Small intestine (tissue), 7 donors: ENCODE data around the gene BRI3. TPM values are rescaled to one million over a fixed set of nuclear protein-coding genes. Genes with fewer than 3 reads are reported as not detected.

ENCODE experiments used
- DNase-seq, 2 donors: peaks; one replicate each; pipeline versions ENCODE4 v3.0.0 to v3.0.0-alpha.2; 2013
- FAIRE-seq: peaks from 2 replicates; lab custom pipeline; 2012; peaks lifted over from hg19 to GRCh38; lab: Jason Lieb, UNC
- H3K27ac ChIP-seq, 3 donors: one replicate each; pipeline ENCODE4 v1.5.1; 2013; ENCODE audit warnings: low read length in 2 of 3, mild to moderate bottlenecking in 2 of 3, control low read depth in 1 of 3, inconsistent platforms in 1 of 3, low read depth in 1 of 3, moderate library complexity in 1 of 3
- H3K27me3 ChIP-seq, 3 donors: one replicate each; pipeline ENCODE4 v1.6.1; 2013; ENCODE audit warnings: low read length in 3 of 3, inconsistent platforms in 1 of 3; ENCODE audit not compliant: control insufficient read depth in 3 of 3, insufficient read depth in 3 of 3
- H3K36me3 ChIP-seq, 3 donors: one replicate each; pipeline ENCODE4 v1.6.1; 2013; ENCODE audit warnings: low read length in 3 of 3, inconsistent platforms in 1 of 3, low read depth in 1 of 3, mild to moderate bottlenecking in 1 of 3, moderate library complexity in 1 of 3; ENCODE audit not compliant: control insufficient read depth in 3 of 3, insufficient read depth in 2 of 3
- H3K4me1 ChIP-seq, 3 donors: one replicate each; pipeline ENCODE4 v1.6.1; 2013; ENCODE audit warnings: low read length in 2 of 3, inconsistent platforms in 1 of 3, low read depth in 1 of 3, mild to moderate bottlenecking in 1 of 3, moderate library complexity in 1 of 3; ENCODE audit not compliant: control insufficient read depth in 3 of 3, insufficient read depth in 2 of 3
- H3K4me3 ChIP-seq, 3 donors: one replicate each; pipeline ENCODE4 v1.5.1; 2013; ENCODE audit warnings: low read length in 3 of 3, control low read depth in 1 of 3, inconsistent platforms in 1 of 3, low read depth in 1 of 3, mild to moderate bottlenecking in 1 of 3, moderate library complexity in 1 of 3
- H3K9me3 ChIP-seq, 2 donors: one replicate each; pipeline ENCODE4 v1.6.1; 2013; ENCODE audit warnings: low read depth in 1 of 2, low read length in 1 of 2; ENCODE audit not compliant: control insufficient read depth in 2 of 2, insufficient read depth in 1 of 2
- whole genome bisulfite sequencing, 3 donors: extraction: QIAGEN DNeasy Blood & Tissue Kit; methylation state at CpG; one replicate each; pipeline ENCODE4 v1.1.7; 2013; 5-methylcytosine and 5-hydroxymethylcytosine counted together
- polyA plus RNA-seq, 4 donors: library from polyadenylated mRNA; stranded (reverse) in 3 of 4; unstranded in 1 of 4; fragments of 200-250 nt in 3 of 4; fragments of 120-200 nt in 1 of 4; gene quantifications; one replicate each; pipeline versions ENCODE4 v1.2.1 to v1.2.3, GENCODE V29; 2013
- donor health status: healthy with polysubstance abuse.
- donor health status: control.
- donor health status: control.
- donor health status: Bipolar disorder and iron deficiency.
- donor health status: healthy.

BRI3 gene
- polyA plus RNA-seq, 4 donors: 186 to 384 (median 274) TPM

DNA sequence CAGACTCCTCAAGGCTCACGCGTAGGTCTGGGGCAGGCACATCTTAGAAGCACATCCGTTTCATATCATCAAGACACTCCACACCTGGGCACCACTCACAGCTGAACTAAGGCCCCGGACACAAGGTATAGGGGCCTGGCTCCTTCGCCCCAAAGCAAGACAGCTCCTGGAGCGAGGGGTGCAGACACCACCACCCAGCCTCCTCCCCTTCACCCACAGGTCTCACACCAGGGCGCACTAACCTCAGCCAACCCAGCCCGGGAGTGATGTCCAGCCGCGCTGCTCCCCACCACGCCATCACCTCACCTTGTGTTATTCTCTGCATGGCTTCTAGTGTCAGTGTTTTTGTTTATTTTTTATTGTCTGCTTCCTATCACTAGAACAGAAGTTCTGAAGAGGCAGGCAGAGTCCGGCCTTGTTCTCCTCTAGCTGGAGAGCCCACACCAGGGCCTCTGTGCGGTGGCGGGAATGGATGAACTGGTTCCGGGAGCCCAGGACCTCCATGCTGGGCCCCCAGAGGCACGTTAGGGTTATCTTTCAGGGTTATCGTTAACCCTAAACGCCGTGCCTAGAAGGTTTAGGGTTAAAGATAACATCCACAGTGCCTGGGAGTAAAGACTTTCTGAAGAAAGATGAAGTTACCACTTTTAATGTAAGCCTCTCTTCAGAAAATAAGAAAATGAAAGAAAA, 21.8 kb downstream of the BRI3 start:
- no peaks in the 10 kb centered on the region for H3K9me3 ChIP-seq
- H3K27me3 ChIP-seq: no peaks in the 10 kb centered on the region
- no peak overlapping the region for H3K27ac ChIP-seq
- peaks cover 0 to 8% (median 0%) of the 10 kb centered on the region in 3 donors for H3K4me1 ChIP-seq
- FAIRE-seq (no peak), DNase-seq (no peak)
- 89 to 94% (median 93%) methylated on average over 19 of the region's 19 CpGs for WGBS, 3 donors
- no peak overlapping the region for H3K4me3 ChIP-seq
- peaks cover 2 to 74% (median 21%) of the 10 kb centered on the region in 3 donors for H3K36me3 ChIP-seq

DNA sequence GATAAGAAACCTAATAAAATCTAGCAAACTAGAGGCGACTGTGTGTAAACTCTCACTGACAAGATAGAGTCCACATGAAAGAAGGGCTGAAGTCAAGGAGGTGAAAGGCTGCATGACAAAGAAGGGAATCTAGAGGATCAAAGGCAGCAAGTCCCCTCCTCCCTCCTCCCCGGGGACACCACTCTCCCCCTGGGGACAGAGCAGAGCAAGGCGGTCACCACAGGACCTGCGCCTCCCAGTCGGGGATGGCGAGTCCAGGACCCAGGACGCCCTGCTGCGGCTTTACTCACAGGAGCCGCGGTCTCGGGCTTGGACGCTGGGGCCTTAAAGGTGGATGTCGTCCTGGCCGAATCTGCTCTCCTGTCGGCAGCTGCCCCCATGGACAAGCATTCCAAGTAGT, 22.4 kb downstream of the BRI3 start:
- DNase-seq: peak in 1 of 2 donors; percentile 18
- 82 to 90% (median 85%) methylated on average over 15 of the region's 15 CpGs for WGBS, 3 donors

DNA sequence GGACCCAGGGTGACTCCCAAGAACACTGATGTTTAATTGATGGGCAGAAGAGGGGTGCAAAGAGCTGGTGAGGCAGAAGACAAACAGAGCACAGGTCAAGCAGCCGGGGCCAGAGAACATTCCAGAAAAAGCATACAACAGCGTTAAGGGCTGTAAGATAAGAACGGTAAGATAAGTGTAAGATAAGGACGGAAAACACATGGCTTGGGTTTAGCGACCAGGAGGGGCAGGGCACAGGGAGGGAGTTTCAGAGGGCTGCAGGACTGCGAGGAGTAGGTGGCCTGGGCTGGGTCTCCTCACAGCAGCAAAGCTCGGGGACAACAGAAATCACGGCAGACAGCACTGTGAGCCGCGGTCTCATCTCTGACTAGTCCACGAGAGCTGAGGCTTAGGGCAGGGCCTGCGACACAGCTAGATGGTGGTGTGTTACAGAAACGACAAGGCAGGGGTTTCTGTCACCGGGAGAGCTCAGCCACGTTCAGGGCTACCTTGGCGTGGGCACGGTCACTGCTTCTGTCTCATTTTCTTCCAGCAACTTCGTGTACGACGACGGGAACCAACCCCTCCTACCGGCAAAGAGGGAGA, 24.6 kb downstream of the BRI3 start:
- H3K27ac ChIP-seq: no peak overlapping the region
- H3K4me3 ChIP-seq: no peak overlapping the region
- H3K9me3 ChIP-seq: no peaks in the 10 kb centered on the region
- 64 to 77% (median 72%) methylated on average over 22 of the region's 22 CpGs for WGBS, 3 donors
- DNase-seq (peak in 1 of 2 donors; percentile 35), FAIRE-seq (no peak)
- H3K36me3 ChIP-seq: peaks cover 2 to 77% (median 28%) of the 10 kb centered on the region in 3 donors
- H3K4me1 ChIP-seq: peaks cover 0 to 8% (median 0%) of the 10 kb centered on the region in 3 donors
- H3K27me3 ChIP-seq: no peaks in the 10 kb centered on the region

More for the DNA sequence above, 22.4 kb downstream of the BRI3 start:
- peaks cover 0 to 8% (median 0%) of the 10 kb centered on the region in 3 donors for H3K4me1 ChIP-seq
- no peaks in the 10 kb centered on the region for H3K9me3 ChIP-seq
- H3K4me3 ChIP-seq: no peak overlapping the region
- FAIRE-seq: no peak
- H3K27me3 ChIP-seq: no peaks in the 10 kb centered on the region
- H3K36me3 ChIP-seq: peaks cover 2 to 80% (median 22%) of the 10 kb centered on the region in 3 donors
- no peak overlapping the region for H3K27ac ChIP-seq

DNA sequence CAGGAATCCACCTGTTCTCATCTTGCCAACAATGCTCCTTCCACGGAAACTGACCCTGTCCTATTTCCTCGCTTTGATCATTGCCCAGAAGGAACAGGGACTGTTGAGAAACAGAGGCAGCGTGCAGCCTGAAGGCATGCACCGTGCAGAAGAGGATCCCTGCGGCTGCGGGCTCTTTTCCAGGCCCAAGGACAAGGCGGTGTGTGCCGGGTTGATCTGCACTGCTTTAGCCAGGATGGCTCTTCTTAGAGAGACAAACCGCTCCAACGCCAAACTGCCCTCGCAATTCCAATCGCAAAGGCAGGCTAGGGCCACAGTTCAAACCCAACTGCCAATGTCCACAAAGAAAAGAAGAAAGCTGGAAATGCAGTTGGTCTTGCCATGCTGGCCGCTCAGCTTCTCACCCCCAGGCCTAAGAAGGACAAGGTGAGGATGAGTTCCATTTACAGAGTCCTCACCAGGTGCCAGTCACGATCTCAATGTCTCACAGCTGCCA, 26.5 kb downstream of the BRI3 start:
- Histone ChIP-seq H3K4me3 (no peak overlapping the region), H3K27ac (no peak overlapping the region), H3K36me3 (peaks cover 2 to 77% (median 19%) of the 10 kb centered on the region in 3 donors), H3K27me3 (no peaks in the 10 kb centered on the region), H3K4me1 (peaks cover 0 to 8% (median 0%) of the 10 kb centered on the region in 3 donors), H3K9me3 (no peaks in the 10 kb centered on the region)
- FAIRE-seq (no peak), DNase-seq (no peak)
- WGBS, 3 donors: 93 to 97% (median 95%) methylated on average over 14 of the region's 14 CpGs

DNA sequence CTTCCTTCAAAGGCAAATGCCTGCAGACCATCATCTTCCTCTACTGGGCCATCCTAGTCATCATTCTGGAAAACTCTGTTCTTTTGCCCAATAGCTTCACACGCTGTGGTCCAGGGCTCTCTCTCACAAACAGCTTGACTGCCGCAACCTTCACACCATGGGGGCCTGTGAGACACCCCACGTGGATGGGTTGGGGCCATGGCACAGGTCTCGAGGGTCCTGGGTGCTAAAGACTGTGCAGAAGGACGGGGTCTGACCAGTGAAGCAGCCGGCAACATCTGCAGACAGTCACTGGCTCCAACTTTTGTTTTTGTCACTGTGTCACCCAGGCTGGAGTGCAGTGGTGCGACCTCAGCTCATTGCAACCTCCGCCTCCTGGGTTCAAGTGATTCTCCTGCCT, 28.1 kb downstream of the BRI3 start:
- Histone ChIP-seq H3K4me1 (peaks cover 0 to 6% (median 0%) of the 10 kb centered on the region in 3 donors), H3K27me3 (no peaks in the 10 kb centered on the region), H3K27ac (no peak overlapping the region), H3K4me3 (no peak overlapping the region), H3K9me3 (no peaks in the 10 kb centered on the region), H3K36me3 (peaks cover 2 to 75% (median 13%) of the 10 kb centered on the region in 3 donors)
- FAIRE-seq (no peak), DNase-seq (no peak)
- 93 to 95% (median 94%) methylated on average over 8 of the region's 8 CpGs for WGBS, 3 donors

DNA sequence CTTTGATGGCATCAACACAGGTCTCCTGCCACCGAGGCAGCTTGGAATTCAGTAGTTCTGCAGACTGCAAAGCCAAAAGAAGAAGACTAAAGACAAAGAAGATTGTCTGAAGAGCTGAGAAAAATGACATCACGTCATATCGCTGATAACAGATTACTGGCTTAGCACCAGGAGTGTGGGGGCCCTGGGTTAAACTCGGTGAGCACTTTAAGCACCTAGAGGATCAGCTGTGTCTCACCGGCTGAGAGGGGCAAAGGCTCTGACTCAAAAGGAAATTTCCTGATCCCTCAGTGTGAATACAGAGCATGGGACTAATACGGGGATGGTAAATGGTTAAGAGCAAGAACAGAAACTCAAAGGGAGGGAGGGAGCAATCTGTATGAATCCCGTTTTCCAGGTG, 30.7 kb downstream of the BRI3 start:
- WGBS, 3 donors: 73 to 77% (median 76%) methylated on average over 7 of the region's 7 CpGs
- no peak for FAIRE-seq
- Histone ChIP-seq H3K36me3 (peaks cover 3 to 72% (median 13%) of the 10 kb centered on the region in 3 donors), H3K4me3 (no peak overlapping the region), H3K27me3 (no peaks in the 10 kb centered on the region), H3K4me1 (no peaks in the 10 kb centered on the region), H3K9me3 (peaks cover 0 to 3% of the 10 kb centered on the region in 2 donors), H3K27ac (no peak overlapping the region)
- no peak for DNase-seq

DNA sequence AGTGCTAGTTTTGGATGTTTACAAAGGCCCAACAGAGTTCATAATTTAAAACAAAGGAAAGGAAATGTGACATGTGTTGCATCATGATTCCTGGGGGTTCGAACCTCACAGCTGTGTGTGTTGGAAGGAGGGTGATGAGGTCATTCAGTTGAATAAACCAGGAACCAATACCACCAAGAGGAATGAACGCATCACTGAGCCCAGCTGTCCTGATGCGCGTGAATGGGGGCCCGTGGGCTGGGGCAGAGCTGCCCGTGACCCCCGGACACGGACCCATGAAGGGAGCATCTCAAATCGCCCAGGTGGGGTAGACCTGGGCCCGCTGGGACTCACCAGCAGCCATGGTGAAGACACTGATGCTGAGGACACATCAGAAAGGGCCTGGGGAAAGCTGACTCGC, 33.0 kb downstream of the BRI3 start:
- Histone ChIP-seq H3K4me3 (no peak overlapping the region), H3K4me1 (no peaks in the 10 kb centered on the region), H3K9me3 (peaks cover 0 to 6% of the 10 kb centered on the region in 2 donors), H3K27me3 (no peaks in the 10 kb centered on the region), H3K27ac (no peak overlapping the region), H3K36me3 (peaks cover 3 to 71% (median 4%) of the 10 kb centered on the region in 3 donors)
- 86 to 93% (median 86%) methylated on average over 11 of the region's 11 CpGs for WGBS, 3 donors
- no peak for DNase-seq
- no peak for FAIRE-seq

DNA sequence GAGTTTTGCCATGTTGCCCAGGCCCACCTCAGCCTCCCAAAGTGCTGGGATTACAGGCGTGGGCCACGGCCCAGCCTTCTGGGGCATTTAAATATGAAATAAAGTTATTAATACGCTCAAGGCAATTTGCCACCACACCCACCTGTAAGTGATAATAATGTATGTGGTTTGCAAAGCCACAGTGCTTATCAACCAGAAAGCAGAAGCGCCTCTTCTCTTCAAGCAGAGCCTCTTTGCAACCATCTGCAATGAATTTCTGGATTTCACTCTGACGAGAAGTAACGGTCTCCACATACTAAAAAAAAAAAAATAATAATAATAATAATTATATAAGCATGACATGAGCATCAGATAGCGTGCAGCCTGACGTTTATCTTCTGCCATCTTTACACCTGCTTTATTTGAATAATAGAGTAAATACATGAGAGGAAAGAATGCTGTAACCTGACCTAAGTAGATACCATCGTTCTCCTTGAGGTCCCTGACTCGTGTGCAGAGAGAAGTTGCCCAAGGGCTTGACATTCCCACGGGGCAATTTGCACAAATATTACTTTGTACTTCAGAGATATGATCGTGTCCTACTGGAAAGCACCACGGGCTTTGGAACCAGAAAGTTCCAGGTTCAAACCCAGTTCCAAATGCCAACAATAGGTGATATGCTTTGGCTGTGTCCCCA, 34.0 kb downstream of the BRI3 start:
- H3K36me3 ChIP-seq: peaks cover 0 to 72% (median 3%) of the 10 kb centered on the region in 3 donors
- peaks cover 0 to 6% of the 10 kb centered on the region in 2 donors for H3K9me3 ChIP-seq
- FAIRE-seq (no peak), DNase-seq (no peak)
- H3K4me3 ChIP-seq: no peak overlapping the region
- H3K27ac ChIP-seq: no peak overlapping the region
- H3K27me3 ChIP-seq: no peaks in the 10 kb centered on the region
- H3K4me1 ChIP-seq: no peaks in the 10 kb centered on the region
- 69 to 80% (median 73%) methylated on average over 13 of the region's 13 CpGs for WGBS, 3 donors
